Ovary (tissue), 3 donors: ENCODE results near the gene KCNS1.

Experiments
- CTCF ChIP-seq, 3 donors: fragments of 450-650 bp in 2 of 3; fragments of 200-600 bp in 1 of 3; IDR thresholded peaks; one replicate each; pipeline versions ENCODE4 v1.5.1 to v1.8.0; 2016 to 2022; ENCODE audit warnings: antibody characterized with exemption in 3 of 3, mild to moderate bottlenecking in 1 of 3
- EP300 ChIP-seq: sonication (generic); formaldehyde crosslinking; IDR thresholded peaks from one replicate; pipeline ENCODE4 v1.6.1; 2017; ENCODE audit warnings: antibody characterized with exemption
- POLR2A ChIP-seq: fragments of 450-650 bp; IDR thresholded peaks from one replicate; pipeline ENCODE4 v1.6.1; 2017; ENCODE audit warnings: antibody characterized with exemption, mild to moderate bottlenecking, moderate library complexity
- donor health status: DM: no; HTN: no; CAD: no.

GRCh38 chr20:45066372-45066771 is 34.6 kb downstream of the KCNS1 start:
- TF ChIP-seq EP300 (no peak), CTCF (IDR thresholded peaks at IDR 0.05) (no peak), POLR2A (no peak)
